Hepatocyte (in vitro differentiated cells): Measurements from ENCODE around the gene MB.

Experiments used
- EZH2 ChIP-seq: fragments of 200-600 bp; sonication (generic); IDR thresholded peaks from 2 replicates; pipeline ENCODE4 v1.6.1; 2016; ENCODE audit warnings: antibody characterized with exemption, mild to moderate bottlenecking, borderline replicate concordance
- EZH2phosphoT487 ChIP-seq: fragments of 200-600 bp; sonication (generic); IDR thresholded peaks from one replicate; pipeline ENCODE4 v1.6.1; 2018; ENCODE audit warnings: antibody characterized with exemption, mild to moderate bottlenecking, low read depth, moderate library complexity; ENCODE audit not compliant: unreplicated experiment, severe bottlenecking
- TF ChIP-seq, protein P1 (sequence below): fragments of 200-600 bp; sonication (generic); IDR thresholded peaks from 2 replicates; pipeline ENCODE4 v1.5.1; 2016; ENCODE audit warnings: antibody characterized with exemption, mild to moderate bottlenecking; ENCODE audit not compliant: poor library complexity

DNA sequence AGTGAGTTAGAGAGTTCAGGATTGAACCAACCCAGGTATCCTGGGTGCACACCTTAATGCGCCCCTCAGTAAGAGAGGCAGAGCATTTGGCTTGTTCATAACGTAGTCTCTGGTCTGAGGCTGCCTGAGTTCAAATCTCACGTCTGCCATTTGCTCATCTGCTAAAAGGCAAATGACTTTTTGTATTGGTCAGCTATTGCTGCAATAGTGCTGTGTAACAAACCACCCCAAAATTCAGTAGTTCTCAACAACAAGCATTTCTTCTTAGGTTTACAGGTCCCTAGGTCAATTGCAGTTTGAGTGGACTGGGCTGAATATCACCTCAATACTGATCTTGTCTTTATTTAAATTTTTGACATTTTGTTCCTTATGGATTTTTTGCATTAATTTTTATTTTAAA, 58.4 kb downstream of the MB start:
- TF ChIP-seq, protein P1, sequence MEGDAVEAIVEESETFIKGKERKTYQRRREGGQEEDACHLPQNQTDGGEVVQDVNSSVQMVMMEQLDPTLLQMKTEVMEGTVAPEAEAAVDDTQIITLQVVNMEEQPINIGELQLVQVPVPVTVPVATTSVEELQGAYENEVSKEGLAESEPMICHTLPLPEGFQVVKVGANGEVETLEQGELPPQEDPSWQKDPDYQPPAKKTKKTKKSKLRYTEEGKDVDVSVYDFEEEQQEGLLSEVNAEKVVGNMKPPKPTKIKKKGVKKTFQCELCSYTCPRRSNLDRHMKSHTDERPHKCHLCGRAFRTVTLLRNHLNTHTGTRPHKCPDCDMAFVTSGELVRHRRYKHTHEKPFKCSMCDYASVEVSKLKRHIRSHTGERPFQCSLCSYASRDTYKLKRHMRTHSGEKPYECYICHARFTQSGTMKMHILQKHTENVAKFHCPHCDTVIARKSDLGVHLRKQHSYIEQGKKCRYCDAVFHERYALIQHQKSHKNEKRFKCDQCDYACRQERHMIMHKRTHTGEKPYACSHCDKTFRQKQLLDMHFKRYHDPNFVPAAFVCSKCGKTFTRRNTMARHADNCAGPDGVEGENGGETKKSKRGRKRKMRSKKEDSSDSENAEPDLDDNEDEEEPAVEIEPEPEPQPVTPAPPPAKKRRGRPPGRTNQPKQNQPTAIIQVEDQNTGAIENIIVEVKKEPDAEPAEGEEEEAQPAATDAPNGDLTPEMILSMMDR: no peak
- TF ChIP-seq EZH2: no peak
- no peak for TF ChIP-seq EZH2phosphoT487
